Endothelial cell of umbilical vein (primary cell): ENCODE results near the gene ELOVL2. TPM values are rescaled to one million over a fixed set of nuclear protein-coding genes. Genes with fewer than 3 reads are reported as not detected.

ENCODE experiments used
- Bru-seq: library from RNA; stranded (reverse); fragments of 400-500 nt; gene quantifications from one replicate; lab custom pipeline; 2021; lab: Mats Ljungman, UMichigan
- BruChase-seq, 2 experiments: library from RNA; stranded (reverse); fragments of 400-500 nt; gene quantifications; one replicate each; lab custom pipeline; 2021; lab: Mats Ljungman, UMichigan
- BruUV-seq: library from RNA; stranded (reverse); fragments of 400-500 nt; replicated peaks from 2 replicates; lab custom pipeline; 2021; lab: Mats Ljungman, UMichigan
- CTCF ChIA-PET: fragments of 300-600, 350-600 bp; sonication (Branson Sonifier 250); formaldehyde crosslinking; loops from one replicate; lab custom pipeline; 2021; ENCODE audit warnings: antibody characterized with exemption, inconsistent platforms; lab: Charles Lee
- POLR2A ChIA-PET: fragments of 300-600, 350-600 bp; sonication (Branson Sonifier 250); formaldehyde crosslinking; loops from one replicate; lab custom pipeline; 2021; ENCODE audit warnings: antibody characterized with exemption, inconsistent platforms; lab: Charles Lee
- DNase-seq: peaks from one replicate; pipeline ENCODE4 v3.0.0-alpha.2; 2011; ENCODE audit warnings: low read depth, low spot score
- FAIRE-seq: peaks from 2 replicates; lab custom pipeline; 2011; peaks lifted over from hg19 to GRCh38; lab: Jason Lieb, UNC
- H2AFZ ChIP-seq: 2 replicates; pipeline ENCODE4 v1.6.0; 2012; ENCODE audit warnings: low read depth, low read length, control low read depth, inconsistent platforms
- H3K27ac ChIP-seq: 2 replicates; pipeline ENCODE4 v1.5.1; 2011; ENCODE audit warnings: low read depth, mild to moderate bottlenecking, control low read depth, low read length, moderate library complexity; ENCODE audit not compliant: insufficient read depth
- H3K27me3 ChIP-seq, 2 experiments: 2 replicates each; pipeline versions ENCODE4 v1.6.0 to v1.6.1; 2011; ENCODE audit warnings: low read length in 2 of 2, mixed read lengths in 1 of 2; ENCODE audit not compliant: control insufficient read depth in 2 of 2, insufficient read depth in 2 of 2
- H3K36me3 ChIP-seq, 2 experiments: 2 replicates in 1 of 2; 3 replicates in 1 of 2; pipeline ENCODE4 v1.5.1; 2011; ENCODE audit warnings: low read length in 2 of 2, mild to moderate bottlenecking in 1 of 2, moderate library complexity in 1 of 2; ENCODE audit not compliant: control insufficient read depth in 2 of 2, insufficient read depth in 2 of 2; ENCODE audit errors: extremely low read depth in 1 of 2
- H3K4me1 ChIP-seq: 3 replicates; pipeline ENCODE4 v1.5.1; 2011; ENCODE audit warnings: mild to moderate bottlenecking, low read length; ENCODE audit not compliant: control insufficient read depth, insufficient read depth; ENCODE audit errors: extremely low read depth
- H3K4me2 ChIP-seq: 2 replicates; pipeline ENCODE4 v1.6.1; 2011; ENCODE audit warnings: low read length, control low read depth, mixed read lengths; ENCODE audit not compliant: insufficient read depth
- H3K4me3 ChIP-seq, 3 experiments: fragments of 200-600 bp in 1 of 3; sonication (generic), shearing (Covaris generic) in 1 of 3; replicated peaks in 1 of 3; 2 replicates each; pipeline ENCODE4 v1.5.1; 2011 to 2016; ENCODE audit warnings: control low read depth in 3 of 3, low read length in 3 of 3, mild to moderate bottlenecking in 2 of 3, inconsistent platforms in 1 of 3, low read depth in 1 of 3, moderate library complexity in 1 of 3; ENCODE audit not compliant: insufficient read depth in 1 of 3
- H3K79me2 ChIP-seq: 2 replicates; pipeline ENCODE4 v1.6.0; 2012; ENCODE audit warnings: low read length, inconsistent platforms; ENCODE audit not compliant: control insufficient read depth, insufficient read depth
- H3K9ac ChIP-seq: replicated peaks from 2 replicates; pipeline ENCODE3; 2011; ENCODE audit warnings: low read length, control low read depth; ENCODE audit not compliant: insufficient read depth; ENCODE audit errors: extremely low read depth
- H3K9me1 ChIP-seq: replicated peaks from 3 replicates; pipeline ENCODE4 v1.6.0; 2011; ENCODE audit warnings: mild to moderate bottlenecking, low read length; ENCODE audit not compliant: control insufficient read depth, insufficient read depth; ENCODE audit errors: extremely low read depth
- H3K9me3 ChIP-seq: replicated peaks from 2 replicates; pipeline ENCODE4 v1.5.1; 2012; ENCODE audit warnings: low read length, inconsistent platforms; ENCODE audit not compliant: control insufficient read depth, insufficient read depth
- H4K20me1 ChIP-seq: replicated peaks from 2 replicates; pipeline ENCODE3; 2011; ENCODE audit warnings: mild to moderate bottlenecking, low read length; ENCODE audit not compliant: control insufficient read depth, insufficient read depth; ENCODE audit errors: extremely low read depth
- CTCF ChIP-seq, 2 donors: IDR thresholded peaks; 1 replicate in 1 of 2; 2 replicates in 1 of 2; pipeline ENCODE4 v1.5.1; 2011; ENCODE audit warnings: low read length in 2 of 2, mild to moderate bottlenecking in 2 of 2, moderate library complexity in 2 of 2, control low read depth in 1 of 2, inconsistent platforms in 1 of 2, low read depth in 1 of 2; ENCODE audit not compliant: insufficient read depth in 1 of 2; ENCODE audit errors: extremely low read depth in 1 of 2
- EZH2 ChIP-seq: IDR thresholded peaks from 2 replicates; pipeline ENCODE4 v1.6.1; 2012; ENCODE audit warnings: borderline replicate concordance, low read depth, mild to moderate bottlenecking, moderate library complexity, low read length, inconsistent platforms; ENCODE audit not compliant: severe bottlenecking
- FOS ChIP-seq: IDR thresholded peaks from 2 replicates; pipeline ENCODE4 v1.6.1; 2011; ENCODE audit warnings: mild to moderate bottlenecking, low read length, moderate library complexity, borderline replicate concordance; ENCODE audit not compliant: insufficient read depth
- JUN ChIP-seq: IDR thresholded peaks from 2 replicates; pipeline ENCODE4 v1.6.1; 2011; ENCODE audit warnings: borderline replicate concordance, low read depth; ENCODE audit not compliant: insufficient read length, insufficient read depth
- dilution Hi-C: fragments of 300-500 bp; cut with MboI; formaldehyde crosslinking; loops from one replicate; pipeline ENCODE4 v1.15.0; 2019; ENCODE audit warnings: low sequenced_read_pairs; ENCODE audit not compliant: extremely low pct_ligation_motif_present
- intact Hi-C: fragments of 100-400 bp; cut with micrococcal nuclease; formaldehyde crosslinking; loops from one replicate; pipeline ENCODE4 v1.10.0; 2022
- long read RNA-seq: library from polyadenylated mRNA; stranded (forward); transcript quantifications from one replicate; pipeline ENCODE4 v2.0.0, GENCODE V29; 2021
- polyA minus RNA-seq, 3 experiments: library from RNA; depleted of rRNA, polyadenylated mRNA; stranded (reverse); fragments of >200 nt; gene quantifications; 1 replicate in 1 of 3; 2 replicates in 2 of 3; pipeline ENCODE4 v1.2.3, GENCODE V29; 2011
- polyA plus RNA-seq, 4 experiments: library from polyadenylated mRNA; depleted of rRNA in 3 of 4; stranded (reverse) in 3 of 4; unstranded in 1 of 4; fragments of >200 nt; gene quantifications; 2 replicates each; pipeline versions ENCODE4 v1.2.1 to v1.2.3, GENCODE V29; 2011 to 2012; ENCODE audit warnings: missing spikeins in 1 of 4
- total RNA-seq: library from RNA; stranded (reverse); gene quantifications from 2 replicates; pipeline ENCODE4 v1.2.3, GENCODE V29; 2021

Gene ELOVL2
- total RNA-seq (not detected in 2 replicates), polyA plus RNA-seq (not detected in 2 replicates), polyA minus RNA-seq (not detected in 2 replicates), Bru-seq, nascent RNA (percentile 3 among the genes with signal in this experiment), BruChase-seq, experiment 1, labeled RNA remaining after a 6-hour chase (not detected), BruChase-seq, experiment 2, labeled RNA remaining after a 2-hour chase (percentile 5 among the genes with signal in this experiment)
- not detected in 2 replicates for polyA plus RNA-seq (2011; cell fraction: cytosol; rRNA removed)
- polyA plus RNA-seq (2011; cell fraction: nucleus; rRNA removed), result not detected in 2 replicates
- polyA plus RNA-seq (2012), result not detected in 2 replicates
- not detected for polyA minus RNA-seq (2011; cell fraction: cytosol; rRNA and poly(A)+ RNA removed)
- not detected in 2 replicates for polyA minus RNA-seq (2011; cell fraction: nucleus; rRNA and poly(A)+ RNA removed)
- long read RNA-seq, result 0 reads

- Histone ChIP-seq H3K4me2 (peak within 1 kb of the TSS; percentile 67), H3K4me1 (peaks cover 3% of the 10 kb centered on the region), H3K27ac (no peak within 1 kb of the TSS), H3K9me1 (no peaks in the 10 kb centered on the region), H4K20me1 (no peaks in the 10 kb centered on the region), H3K4me3 (peak within 1 kb of the TSS in 2 of 3 experiments; percentile 26 to 28), H3K79me2 (no peaks in the 10 kb centered on the region), H3K9ac (no peak within 1 kb of the TSS), H3K27me3 (peaks cover 34 to 75% of the 10 kb centered on the region in 2 experiments), H2AFZ (peak within 1 kb of the TSS; percentile 34), H3K9me3 (no peaks in the 10 kb centered on the region), H3K36me3 (no peaks in the 10 kb centered on the region)
- dilution Hi-C loops (no loop called here), intact Hi-C loops (loop anchor here (10.0 kb wide), 1 partner anchor 199 kb away; no protein-coding TSS in a partner anchor)
- no peak for FAIRE-seq
- ChIA-PET POLR2A (no interaction called here), CTCF (no interaction called here)
- DNase-seq, result peak; percentile 14
- TF ChIP-seq CTCF (IDR thresholded peaks at IDR 0.05; ENCODE audit: extremely low read depth in 1 of 2, insufficient read depth in 1 of 2, low read depth in 1 of 2, low read length in 2 of 2), result peak; percentile 51 to 60
- no peak for TF ChIP-seq JUN
- TF ChIP-seq FOS, result no peak
- TF ChIP-seq EZH2, result peak; percentile 61
- no TSS peak for BruUV-seq
Observed at GRCh38 chr6:11043961-11044711, at the start of gene ELOVL2. TSS of gene ELOVL2 (minus strand) at chr6:11044305. CDS start at chr6:11044230, 75 bp downstream.
